Fibroblast of lung (primary cell): Measurements from ENCODE around the gene ARHGEF38.

Source experiments
- EZH2 ChIP-seq: IDR thresholded peaks from 2 replicates; pipeline ENCODE4 v1.5.1; 2012; ENCODE audit warnings: low read length, control low read depth, mild to moderate bottlenecking; ENCODE audit errors: missing control alignments
- TF ChIP-seq, protein P1 (sequence below), 2 donors: IDR thresholded peaks in 1 of 2; conservative IDR thresholded peaks in 1 of 2; 1 replicate in 1 of 2; 2 replicates in 1 of 2; pipeline ENCODE4 v1.5.1; 2011 to 2012; ENCODE audit warnings: low read length in 2 of 2, control low read depth in 1 of 2, inconsistent platforms in 1 of 2, low read depth in 1 of 2, mild to moderate bottlenecking in 1 of 2

DNA sequence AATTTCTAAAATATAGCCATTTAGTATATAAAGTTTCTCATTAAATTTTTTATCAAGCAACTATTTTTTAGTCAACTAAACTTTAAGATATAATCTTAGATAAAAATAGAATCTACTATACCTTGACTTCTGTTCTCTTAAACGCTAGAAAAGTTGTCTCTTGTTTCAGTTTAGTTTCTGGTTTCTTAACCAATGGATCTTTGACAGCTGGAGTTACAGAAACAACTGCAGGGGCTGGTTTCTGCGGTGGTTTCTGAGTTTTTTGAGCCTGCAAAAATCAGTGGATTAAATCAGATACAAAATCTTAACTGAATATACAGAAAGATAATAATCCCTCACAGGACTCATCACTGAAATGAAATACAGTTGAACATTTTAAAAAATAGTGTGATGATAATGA is 134.2 kb downstream of the ARHGEF38 start:
- TF ChIP-seq, protein P1, sequence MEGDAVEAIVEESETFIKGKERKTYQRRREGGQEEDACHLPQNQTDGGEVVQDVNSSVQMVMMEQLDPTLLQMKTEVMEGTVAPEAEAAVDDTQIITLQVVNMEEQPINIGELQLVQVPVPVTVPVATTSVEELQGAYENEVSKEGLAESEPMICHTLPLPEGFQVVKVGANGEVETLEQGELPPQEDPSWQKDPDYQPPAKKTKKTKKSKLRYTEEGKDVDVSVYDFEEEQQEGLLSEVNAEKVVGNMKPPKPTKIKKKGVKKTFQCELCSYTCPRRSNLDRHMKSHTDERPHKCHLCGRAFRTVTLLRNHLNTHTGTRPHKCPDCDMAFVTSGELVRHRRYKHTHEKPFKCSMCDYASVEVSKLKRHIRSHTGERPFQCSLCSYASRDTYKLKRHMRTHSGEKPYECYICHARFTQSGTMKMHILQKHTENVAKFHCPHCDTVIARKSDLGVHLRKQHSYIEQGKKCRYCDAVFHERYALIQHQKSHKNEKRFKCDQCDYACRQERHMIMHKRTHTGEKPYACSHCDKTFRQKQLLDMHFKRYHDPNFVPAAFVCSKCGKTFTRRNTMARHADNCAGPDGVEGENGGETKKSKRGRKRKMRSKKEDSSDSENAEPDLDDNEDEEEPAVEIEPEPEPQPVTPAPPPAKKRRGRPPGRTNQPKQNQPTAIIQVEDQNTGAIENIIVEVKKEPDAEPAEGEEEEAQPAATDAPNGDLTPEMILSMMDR (conservative IDR thresholded peaks at IDR 0.05 in 1 of 2, IDR thresholded peaks at IDR 0.05 in 1 of 2; ENCODE audit: low read depth in 1 of 2, low read length in 2 of 2), result no peak
- TF ChIP-seq EZH2, result no peak
